ENCODE data around the gene MRPL27.

Gene MRPL27

DNA sequence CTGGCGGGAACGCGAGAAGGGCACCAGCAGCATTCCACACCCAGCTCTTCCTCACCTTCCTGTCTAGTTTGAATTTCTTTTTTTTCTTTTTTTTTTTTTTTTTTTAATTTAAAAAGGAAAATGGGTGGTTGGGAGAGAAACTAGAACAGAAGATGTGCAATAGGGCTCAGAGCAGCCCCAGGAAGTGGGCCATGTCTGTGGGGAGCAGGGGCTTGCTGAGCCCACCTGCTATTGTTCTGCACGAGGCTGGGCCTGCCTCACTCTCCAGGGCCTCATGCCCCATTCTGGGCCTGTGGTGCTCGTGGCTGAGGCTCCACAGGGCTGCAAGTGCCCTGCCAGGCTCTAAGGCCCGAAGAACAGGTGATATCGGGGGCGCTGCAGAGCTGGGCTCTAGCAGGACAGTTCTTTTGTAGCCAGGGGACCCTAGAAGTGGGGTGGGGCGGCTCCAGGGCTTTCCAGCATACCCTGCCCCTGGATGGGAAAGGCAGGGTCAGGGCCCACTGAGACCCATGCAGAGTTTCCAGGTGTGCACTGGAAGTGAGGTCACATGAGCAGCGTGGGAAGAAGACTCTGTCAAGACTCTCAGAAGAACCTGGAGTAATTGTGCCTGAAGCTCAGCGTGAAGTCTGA is 12.4 kb downstream of the MRPL27 start:
- no peak overlapping the region for H3K27ac Mint-ChIP-seq
- no peak overlapping the region for H3K4me3 Mint-ChIP-seq
- H3K4me1 Mint-ChIP-seq (ENCODE audit: low read depth) = peaks cover 7% of the 10 kb centered on the region
- peaks cover 20% of the 10 kb centered on the region for H3K36me3 Mint-ChIP-seq (ENCODE audit: low read depth)
- DNase-seq (ENCODE audit: low spot score) = no peak
- no peaks in the 10 kb centered on the region for H3K27me3 Mint-ChIP-seq (ENCODE audit: low read depth)
- H3K9me3 Mint-ChIP-seq = no peaks in the 10 kb centered on the region

DNA sequence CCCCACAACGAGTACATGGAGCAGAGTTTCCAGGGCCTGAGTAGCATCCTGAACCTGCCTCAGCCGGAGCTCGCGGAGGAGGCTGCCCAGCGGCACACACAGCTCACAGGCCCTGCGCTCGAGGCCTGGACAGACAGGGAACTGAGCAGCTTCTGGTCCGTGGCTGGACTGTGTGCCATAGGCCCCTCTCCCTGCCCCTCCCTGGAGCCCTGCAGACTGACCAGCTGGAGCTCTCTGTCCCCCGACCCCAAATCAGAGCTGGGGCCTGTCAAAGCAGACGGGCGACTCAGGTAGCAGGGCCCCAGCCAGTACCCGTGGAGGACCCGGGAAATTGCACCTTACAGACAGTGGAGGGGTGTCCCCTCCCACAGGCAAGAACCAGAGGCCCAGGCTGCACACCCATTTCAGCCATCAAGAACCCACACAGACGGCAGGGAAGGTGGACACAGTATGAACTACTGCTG is 13.0 kb downstream of the MRPL27 start:
- Mint-ChIP-seq H3K27me3 (ENCODE audit: low read depth) (no peaks in the 10 kb centered on the region), H3K27ac (no peak overlapping the region), H3K4me1 (ENCODE audit: low read depth) (peaks cover 7% of the 10 kb centered on the region), H3K4me3 (no peak overlapping the region), H3K9me3 (no peaks in the 10 kb centered on the region), H3K36me3 (ENCODE audit: low read depth) (peaks cover 20% of the 10 kb centered on the region)
- no peak for DNase-seq (ENCODE audit: low spot score)

- H3K4me3 Mint-ChIP-seq = no peak overlapping the region
- no peaks in the 10 kb centered on the region for H3K9me3 Mint-ChIP-seq
- peaks cover 26% of the 10 kb centered on the region for H3K36me3 Mint-ChIP-seq (ENCODE audit: low read depth)
- H3K27ac Mint-ChIP-seq = peak overlapping the region; percentile 31
- no peak for DNase-seq (ENCODE audit: low spot score)
- H3K4me1 Mint-ChIP-seq (ENCODE audit: low read depth) = peaks cover 7% of the 10 kb centered on the region
- H3K27me3 Mint-ChIP-seq (ENCODE audit: low read depth) = no peaks in the 10 kb centered on the region
Observed at GRCh38 chr17:50359005-50359699, 13.8 kb downstream of the MRPL27 start.

GRCh38 chr17:50358177-50358576 is 14.8 kb downstream of the MRPL27 start:
- no peak for DNase-seq (ENCODE audit: low spot score)
- Mint-ChIP-seq H3K27me3 (ENCODE audit: low read depth) (no peaks in the 10 kb centered on the region), H3K9me3 (no peaks in the 10 kb centered on the region), H3K36me3 (ENCODE audit: low read depth) (peaks cover 28% of the 10 kb centered on the region), H3K27ac (no peak overlapping the region), H3K4me1 (ENCODE audit: low read depth) (peaks cover 7% of the 10 kb centered on the region), H3K4me3 (no peak overlapping the region)

DNA sequence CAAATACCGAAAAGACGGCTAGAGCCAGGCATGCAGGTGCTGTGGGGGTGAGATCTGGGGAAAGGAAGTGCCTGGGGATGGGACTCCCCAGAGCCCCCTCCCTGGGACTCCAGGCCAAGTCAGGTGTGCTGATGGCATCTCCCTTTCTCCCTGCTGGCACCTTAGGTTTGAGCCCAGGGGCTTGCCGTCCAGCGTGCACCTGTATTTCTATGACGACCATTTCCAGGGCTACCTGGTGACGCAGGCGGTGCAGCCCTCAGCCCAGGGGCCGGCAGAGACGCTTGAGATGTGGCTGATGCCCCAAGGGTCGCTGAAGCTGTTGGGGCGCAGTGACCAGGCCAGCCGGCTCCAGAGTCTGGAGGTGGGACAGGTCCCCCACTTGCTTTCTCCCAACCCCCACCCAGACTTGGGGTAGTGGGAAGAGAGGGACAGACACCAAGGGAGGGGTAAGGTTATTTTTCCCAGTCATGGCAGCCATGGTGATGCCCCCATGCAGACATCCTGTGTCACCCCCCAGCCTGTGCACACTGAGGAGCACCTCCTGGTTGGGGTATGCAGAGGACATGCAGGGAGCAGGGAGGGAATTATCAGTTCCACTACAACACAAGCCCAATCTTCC is 16.0 kb downstream of the MRPL27 start:
- Mint-ChIP-seq H3K27ac (no peak overlapping the region), H3K27me3 (ENCODE audit: low read depth) (no peaks in the 10 kb centered on the region), H3K4me3 (no peak overlapping the region), H3K4me1 (ENCODE audit: low read depth) (peaks cover 2% of the 10 kb centered on the region), H3K36me3 (ENCODE audit: low read depth) (peaks cover 31% of the 10 kb centered on the region), H3K9me3 (no peaks in the 10 kb centered on the region)
- no peak for DNase-seq (ENCODE audit: low spot score)

- H3K9me3 Mint-ChIP-seq = no peaks in the 10 kb centered on the region
- peaks cover 29% of the 10 kb centered on the region for H3K36me3 Mint-ChIP-seq (ENCODE audit: low read depth)
- no peaks in the 10 kb centered on the region for H3K27me3 Mint-ChIP-seq (ENCODE audit: low read depth)
- no peak for DNase-seq (ENCODE audit: low spot score)
- peaks cover 1% of the 10 kb centered on the region for H3K4me1 Mint-ChIP-seq (ENCODE audit: low read depth)
- H3K4me3 Mint-ChIP-seq = no peak overlapping the region
- no peak overlapping the region for H3K27ac Mint-ChIP-seq
Observed at GRCh38 chr17:50356418-50356817, 16.6 kb downstream of the MRPL27 start.

DNA sequence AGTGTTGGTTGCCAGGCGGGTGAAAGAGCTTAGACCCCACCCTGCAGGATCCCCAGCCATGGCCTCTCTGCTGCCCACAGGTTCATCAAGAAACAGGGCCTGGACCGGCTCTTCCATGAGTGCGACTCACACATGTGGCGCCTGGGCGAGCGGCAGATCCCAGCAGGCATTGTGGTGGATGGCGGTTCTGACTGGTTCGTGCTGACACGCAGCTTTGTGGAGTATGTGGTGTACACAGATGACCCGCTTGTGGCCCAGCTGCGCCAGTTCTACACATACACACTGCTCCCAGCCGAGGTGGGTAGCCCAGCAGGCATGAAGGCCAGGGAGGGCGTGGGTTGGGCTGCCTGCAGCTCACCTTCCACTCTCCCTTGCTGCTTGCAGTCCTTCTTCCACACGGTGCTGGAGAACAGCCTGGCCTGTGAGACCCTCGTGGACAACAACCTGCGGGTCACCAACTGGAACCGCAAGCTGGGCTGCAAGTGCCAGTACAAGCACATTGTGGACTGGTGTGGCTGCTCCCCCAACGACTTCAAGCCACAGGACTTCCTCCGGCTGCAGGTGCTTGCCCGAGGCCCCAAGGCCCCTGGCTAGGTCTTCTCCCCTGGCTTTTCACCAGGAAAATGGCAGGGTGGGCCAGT is 17.2 kb downstream of the MRPL27 start:
- Mint-ChIP-seq H3K4me3 (no peak overlapping the region), H3K4me1 (ENCODE audit: low read depth) (peaks cover 1% of the 10 kb centered on the region), H3K36me3 (ENCODE audit: low read depth) (peaks cover 31% of the 10 kb centered on the region), H3K27ac (no peak overlapping the region), H3K9me3 (no peaks in the 10 kb centered on the region), H3K27me3 (ENCODE audit: low read depth) (no peaks in the 10 kb centered on the region)
- DNase-seq (ENCODE audit: low spot score) = no peak

DNA sequence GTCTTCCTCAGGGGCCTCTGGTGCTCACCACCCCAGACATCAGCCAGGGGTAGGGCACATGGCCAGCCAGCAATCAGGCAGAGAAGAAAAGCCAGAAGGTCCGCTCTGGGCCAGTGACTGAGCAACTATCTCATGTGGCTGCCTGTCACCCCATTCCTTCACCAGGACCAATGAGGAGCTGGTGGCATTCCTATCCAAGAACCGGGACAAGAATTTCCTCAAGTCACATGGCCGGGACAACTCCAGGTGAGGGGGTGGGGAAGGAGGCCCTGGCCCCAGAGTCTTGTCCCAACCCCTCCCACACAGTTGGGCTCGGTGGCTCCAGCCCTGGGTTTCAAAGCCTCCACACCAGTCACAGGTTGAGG is 17.7 kb downstream of the MRPL27 start:
- H3K4me3 Mint-ChIP-seq = no peak overlapping the region
- no peak for DNase-seq (ENCODE audit: low spot score)
- no peak overlapping the region for H3K27ac Mint-ChIP-seq
- H3K9me3 Mint-ChIP-seq = no peaks in the 10 kb centered on the region
- no peaks in the 10 kb centered on the region for H3K27me3 Mint-ChIP-seq (ENCODE audit: low read depth)
- H3K36me3 Mint-ChIP-seq (ENCODE audit: low read depth) = peaks cover 31% of the 10 kb centered on the region
- H3K4me1 Mint-ChIP-seq (ENCODE audit: low read depth) = peaks cover 1% of the 10 kb centered on the region

GRCh38 chr17:50354776-50355175 is 18.2 kb downstream of the MRPL27 start:
- H3K4me3 Mint-ChIP-seq = no peak overlapping the region
- H3K4me1 Mint-ChIP-seq (ENCODE audit: low read depth) = peaks cover 1% of the 10 kb centered on the region
- no peak overlapping the region for H3K27ac Mint-ChIP-seq
- H3K27me3 Mint-ChIP-seq (ENCODE audit: low read depth) = no peaks in the 10 kb centered on the region
- H3K9me3 Mint-ChIP-seq = no peaks in the 10 kb centered on the region
- DNase-seq (ENCODE audit: low spot score) = no peak
- H3K36me3 Mint-ChIP-seq (ENCODE audit: low read depth) = peaks cover 31% of the 10 kb centered on the region

DNA sequence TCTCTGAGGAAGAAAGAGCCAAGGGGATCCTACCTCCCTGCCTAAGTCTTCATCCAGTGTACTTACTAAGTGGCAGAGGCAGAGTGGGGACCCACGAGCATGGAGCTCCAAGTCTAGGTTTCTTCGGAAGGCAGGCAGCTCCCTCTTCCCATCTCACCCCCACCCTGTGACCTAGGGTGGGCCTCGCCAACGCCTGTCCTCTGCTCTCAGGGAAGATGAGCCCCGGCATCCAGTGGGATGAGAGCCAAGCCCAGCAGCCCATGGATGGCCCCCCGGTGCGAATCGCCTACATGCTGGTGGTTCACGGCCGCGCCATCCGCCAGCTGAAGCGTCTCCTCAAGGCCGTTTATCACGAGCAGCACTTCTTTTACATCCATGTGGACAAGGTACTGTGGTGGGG is 18.8 kb downstream of the MRPL27 start:
- DNase-seq (ENCODE audit: low spot score) = no peak
- Mint-ChIP-seq H3K4me3 (no peak overlapping the region), H3K4me1 (ENCODE audit: low read depth) (peaks cover 3% of the 10 kb centered on the region), H3K36me3 (ENCODE audit: low read depth) (peaks cover 29% of the 10 kb centered on the region), H3K9me3 (no peaks in the 10 kb centered on the region), H3K27ac (no peak overlapping the region), H3K27me3 (ENCODE audit: low read depth) (no peaks in the 10 kb centered on the region)

GRCh38 chr17:50353600-50354195 is 19.3 kb downstream of the MRPL27 start:
- Mint-ChIP-seq H3K4me3 (no peak overlapping the region), H3K27me3 (ENCODE audit: low read depth) (no peaks in the 10 kb centered on the region), H3K9me3 (no peaks in the 10 kb centered on the region), H3K36me3 (ENCODE audit: low read depth) (peaks cover 26% of the 10 kb centered on the region), H3K27ac (no peak overlapping the region), H3K4me1 (ENCODE audit: low read depth) (peaks cover 7% of the 10 kb centered on the region)
- DNase-seq (ENCODE audit: low spot score) = no peak

DNA sequence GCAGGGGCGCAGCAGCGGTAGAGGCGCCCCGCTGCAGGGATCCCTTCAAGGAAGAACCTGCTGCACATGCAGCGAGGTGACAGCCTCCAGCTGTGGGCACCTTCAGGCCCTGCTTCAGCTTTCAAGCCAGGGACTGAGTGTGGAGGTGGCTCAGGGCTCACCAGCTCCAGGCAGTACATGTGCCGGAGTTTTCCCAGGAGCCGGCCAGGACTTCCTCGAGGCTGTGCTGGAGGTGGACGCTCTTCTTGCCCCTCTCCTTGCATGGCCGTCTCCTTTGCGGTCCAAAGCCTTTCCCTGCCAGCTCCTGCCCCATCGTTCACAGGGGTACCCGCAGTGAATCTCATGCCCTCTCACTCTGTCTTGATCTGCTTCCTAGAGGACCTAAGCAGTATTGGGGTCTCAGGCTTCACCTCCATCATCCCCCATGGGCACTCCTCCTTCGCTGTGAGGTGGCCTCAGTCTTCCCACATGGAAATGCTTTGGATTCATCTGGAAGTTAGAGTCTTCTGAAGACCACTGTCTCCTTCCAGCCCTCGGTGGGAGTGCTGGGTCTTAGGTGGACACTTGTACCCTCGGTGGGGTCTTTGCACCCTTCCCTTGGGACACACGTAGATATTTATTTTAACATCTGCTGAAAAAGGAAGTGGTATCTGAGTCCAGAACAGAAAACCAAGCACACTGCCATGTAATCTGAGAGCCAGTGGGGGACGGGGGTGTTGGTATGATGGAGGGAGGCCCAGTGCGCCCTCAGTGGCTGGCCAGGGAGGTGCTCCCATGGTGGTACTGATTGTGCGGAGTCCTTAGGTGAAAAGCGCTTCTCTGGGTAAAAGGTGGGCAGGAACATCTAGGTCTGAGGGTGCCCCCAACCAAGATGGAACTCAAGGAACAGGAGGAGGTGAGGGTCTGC is 20.0 kb downstream of the MRPL27 start:
- Mint-ChIP-seq H3K36me3 (ENCODE audit: low read depth) (peaks cover 24% of the 10 kb centered on the region), H3K9me3 (no peaks in the 10 kb centered on the region), H3K4me3 (no peak overlapping the region), H3K4me1 (ENCODE audit: low read depth) (peaks cover 13% of the 10 kb centered on the region), H3K27me3 (ENCODE audit: low read depth) (no peaks in the 10 kb centered on the region), H3K27ac (no peak overlapping the region)
- no peak for DNase-seq (ENCODE audit: low spot score)

DNA sequence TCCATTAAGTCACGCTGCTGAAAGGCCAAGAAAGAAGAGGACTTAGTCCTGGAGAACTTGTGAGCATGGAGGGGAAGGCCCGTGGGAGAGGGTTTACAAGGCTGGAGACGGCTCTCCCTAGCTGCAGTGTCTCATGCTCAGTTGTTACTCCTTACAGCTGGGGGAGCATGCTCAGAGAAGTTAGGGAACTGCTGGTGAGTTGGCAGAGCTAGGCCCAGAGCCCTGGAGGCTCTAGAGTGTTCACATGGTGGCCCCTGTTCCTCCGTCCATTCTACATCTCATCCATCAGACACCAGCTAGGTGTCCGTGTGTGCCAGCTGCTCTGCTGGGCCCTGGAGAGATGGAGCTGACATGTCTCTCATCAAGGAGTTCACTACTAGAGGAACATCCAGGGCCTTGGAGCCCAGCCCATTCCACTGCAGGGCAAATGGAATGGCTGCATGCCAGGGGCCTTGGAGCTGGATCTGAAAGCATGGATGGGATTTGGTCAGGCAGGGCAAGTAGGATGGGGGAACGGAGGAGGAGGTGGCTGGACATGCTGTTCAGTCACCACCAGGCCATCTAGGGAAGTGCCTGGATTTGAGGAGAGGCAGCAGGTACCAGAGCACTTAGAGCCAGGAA is 20.8 kb downstream of the MRPL27 start:
- no peaks in the 10 kb centered on the region for H3K27me3 Mint-ChIP-seq (ENCODE audit: low read depth)

More for the DNA sequence above, 20.8 kb downstream of the MRPL27 start:
- peaks cover 17% of the 10 kb centered on the region for H3K4me1 Mint-ChIP-seq (ENCODE audit: low read depth)
- H3K9me3 Mint-ChIP-seq = no peaks in the 10 kb centered on the region
- no peak for DNase-seq (ENCODE audit: low spot score)
- peak overlapping the region; percentile 17 for H3K27ac Mint-ChIP-seq
- no peak overlapping the region for H3K4me3 Mint-ChIP-seq
- peaks cover 20% of the 10 kb centered on the region for H3K36me3 Mint-ChIP-seq (ENCODE audit: low read depth)
